Left renal cortex interstitium (tissue), 4 donors: ENCODE measurements around the gene RAPGEF3. TPM values are rescaled to one million over a fixed set of nuclear protein-coding genes. Genes with fewer than 3 reads are reported as not detected.

Experiments
- DNase-seq, 4 donors: peaks; one replicate each; pipeline ENCODE4 v3.0.0-alpha.2; 2013; ENCODE audit warnings: low read depth in 4 of 4, low spot score in 2 of 4, missing footprints in 1 of 4
- polyA plus RNA-seq, 4 donors: library from polyadenylated mRNA; unstranded; fragments of 120-200 nt; gene quantifications; one replicate each; pipeline ENCODE4 v1.2.1, GENCODE V29; 2013; ENCODE audit not compliant: insufficient read length in 4 of 4

Gene RAPGEF3
- polyA plus RNA-seq, 4 donors = 49.6 to 112 (median 76.2) TPM

GRCh38 chr12:47790676-47791350 is 32.1 kb upstream of the RAPGEF3 start:
- DNase-seq = no peak

- DNase-seq = no peak
Observed at GRCh38 chr12:47789712-47790489, 31.2 kb upstream of the RAPGEF3 start.

GRCh38 chr12:47789141-47789540 is 30.5 kb upstream of the RAPGEF3 start:
- DNase-seq = no peak

DNA sequence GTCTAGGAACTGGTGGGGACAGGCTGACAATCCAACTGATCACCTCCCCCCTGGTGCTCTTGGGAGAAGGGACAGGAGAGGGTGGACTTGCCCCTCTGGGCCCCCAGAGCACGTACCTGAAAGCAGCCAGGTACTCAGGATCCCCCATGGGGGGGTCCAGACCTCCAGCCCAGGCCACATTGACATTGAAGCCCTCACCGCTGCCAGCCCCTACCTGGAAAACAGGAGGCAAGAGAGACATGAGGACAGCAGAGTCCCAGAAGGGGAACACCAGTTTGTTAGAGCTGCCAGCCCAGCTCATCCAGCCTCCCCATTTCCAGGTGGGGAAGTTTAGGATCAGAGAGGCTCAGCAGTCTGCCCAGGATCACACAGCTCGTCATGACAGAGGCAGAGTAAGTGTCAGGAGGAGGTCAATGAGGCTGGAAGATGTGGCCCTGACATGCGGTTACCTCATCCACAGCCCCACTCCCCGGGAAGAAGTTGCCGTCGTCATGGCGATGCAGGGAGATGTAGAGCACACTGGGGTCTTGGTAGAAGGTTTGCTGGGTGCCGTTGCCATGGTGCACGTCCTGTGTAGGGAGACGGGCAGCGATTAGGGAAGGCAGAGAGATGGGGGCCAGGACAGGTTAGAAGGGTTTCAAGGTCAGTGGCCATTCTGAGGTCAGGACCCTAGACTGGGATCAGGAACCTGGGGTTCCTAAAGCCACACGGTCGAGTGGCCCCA is 29.1 kb upstream of the RAPGEF3 start:
- DNase-seq = no peak

- DNase-seq = no peak
Observed at GRCh38 chr12:47786662-47787280, 28.1 kb upstream of the RAPGEF3 start.

DNA sequence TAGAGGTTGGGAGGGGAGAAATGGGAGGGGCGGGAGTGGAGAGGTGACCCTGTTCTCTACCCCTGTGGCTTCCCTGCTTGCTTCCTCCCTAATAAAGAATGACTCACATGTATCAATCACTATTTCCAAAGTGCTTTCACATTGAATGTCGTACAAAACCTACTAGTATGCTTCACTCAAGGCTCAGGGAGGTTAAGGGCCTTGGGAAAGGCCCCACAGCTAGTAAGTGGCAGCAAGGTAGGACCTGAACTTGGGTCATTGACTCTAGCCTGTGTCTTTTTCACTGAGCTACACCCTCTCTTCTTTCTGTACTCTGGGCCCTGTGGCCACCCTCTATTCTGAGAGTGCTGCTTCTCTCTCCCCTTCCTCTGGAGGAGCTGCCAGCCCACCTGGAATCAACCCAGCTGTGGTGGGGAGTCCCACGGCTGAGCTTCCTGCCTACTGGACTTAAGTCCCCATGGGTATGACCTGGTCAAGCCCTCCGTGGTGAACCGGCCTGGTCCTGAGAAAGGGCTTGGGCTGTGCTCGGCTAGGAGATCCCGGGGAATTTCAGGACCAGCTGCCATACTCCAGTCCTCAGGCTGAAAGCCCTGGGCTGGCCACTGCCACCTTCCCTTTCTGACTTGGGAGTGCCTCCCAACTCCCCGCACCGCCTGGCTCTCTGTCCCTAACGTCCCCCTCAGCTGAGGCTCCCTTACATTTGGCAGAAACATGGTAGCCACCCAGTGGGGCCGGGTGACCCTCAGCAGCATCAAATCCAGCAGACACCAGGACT is 27.4 kb upstream of the RAPGEF3 start:
- DNase-seq = no peak

DNA sequence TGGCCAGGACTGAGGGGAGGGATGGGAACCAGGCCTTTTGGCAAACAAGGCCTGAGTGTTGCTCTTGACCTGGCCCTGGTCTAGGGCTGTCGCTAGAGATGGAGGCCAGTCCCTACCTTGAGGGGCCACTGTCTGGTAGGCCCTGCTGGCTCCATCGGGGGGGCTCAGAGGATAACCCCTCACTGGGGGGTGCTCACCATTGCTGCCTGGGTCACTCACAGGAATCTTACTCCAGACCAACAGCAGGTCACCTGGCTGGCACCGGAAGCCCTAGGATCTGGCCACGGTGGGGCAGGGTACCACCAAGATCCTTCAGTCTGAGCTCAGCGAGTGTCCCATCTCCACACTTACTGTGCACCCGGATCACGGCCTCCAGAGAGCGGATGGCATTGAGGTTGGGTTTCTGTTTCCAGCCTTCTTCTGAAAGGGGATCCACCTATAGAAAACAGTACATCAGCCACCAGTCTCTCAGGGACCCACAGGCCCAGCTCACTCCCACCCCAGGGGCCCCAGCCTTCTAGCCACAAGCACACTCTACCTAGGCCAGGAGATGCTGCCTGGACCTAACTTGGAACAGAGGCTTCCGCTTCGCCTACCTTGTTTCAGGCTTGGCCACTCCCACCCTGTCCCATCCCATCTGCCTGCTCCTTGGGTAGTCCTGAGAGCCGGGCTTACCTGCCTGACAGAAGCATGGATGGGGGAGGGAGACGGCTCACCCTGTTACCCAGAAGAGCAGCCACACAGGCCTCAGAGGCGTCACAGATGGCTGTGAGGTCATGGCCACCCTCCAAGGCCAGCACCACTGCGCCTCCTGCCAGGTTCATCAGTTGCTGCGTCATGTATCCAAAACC is 26.6 kb upstream of the RAPGEF3 start:
- no peak for DNase-seq

- DNase-seq = no peak
Observed at GRCh38 chr12:47783821-47784819, 25.4 kb upstream of the RAPGEF3 start.

DNA sequence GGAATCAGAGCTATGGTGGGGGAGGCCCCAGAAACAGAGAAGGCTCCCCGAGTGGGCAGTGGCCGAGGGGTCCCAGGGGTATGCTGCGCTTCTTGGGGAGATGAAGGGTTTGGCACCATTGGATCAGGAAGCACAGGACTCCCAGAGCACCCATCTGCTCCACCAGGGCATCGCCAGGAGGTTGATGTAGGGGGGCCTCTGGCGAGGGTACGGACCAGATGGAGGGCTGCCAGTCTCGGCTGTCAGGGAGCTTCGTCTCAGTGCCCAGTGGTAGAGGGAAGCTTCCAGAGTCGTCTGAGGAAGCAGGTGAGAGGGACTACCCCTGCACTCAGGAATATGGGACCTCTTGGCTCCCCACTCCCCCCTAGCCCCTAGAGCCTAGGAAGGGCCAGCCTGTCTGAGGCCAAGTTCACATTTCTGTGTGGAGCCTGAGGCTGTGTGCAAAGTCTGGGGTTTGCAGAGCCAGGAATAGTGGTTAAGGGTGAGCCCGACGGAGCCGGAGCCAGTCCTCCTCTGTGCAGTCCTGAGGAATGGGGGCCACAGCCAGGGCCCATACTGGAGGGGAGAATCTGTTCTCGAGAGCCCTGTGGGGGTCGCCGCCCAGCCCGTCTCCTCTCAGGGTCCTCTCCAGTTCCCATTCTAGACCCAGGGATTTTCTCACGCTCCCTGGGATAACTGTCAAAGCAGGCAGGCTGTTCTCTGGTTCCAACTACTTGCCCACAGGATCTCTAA is 24.5 kb upstream of the RAPGEF3 start:
- DNase-seq = no peak

GRCh38 chr12:47782372-47782770 is 23.7 kb upstream of the RAPGEF3 start:
- DNase-seq = no peak

- DNase-seq = no peak
Observed at GRCh38 chr12:47781479-47782371, 23.0 kb upstream of the RAPGEF3 start.

DNA sequence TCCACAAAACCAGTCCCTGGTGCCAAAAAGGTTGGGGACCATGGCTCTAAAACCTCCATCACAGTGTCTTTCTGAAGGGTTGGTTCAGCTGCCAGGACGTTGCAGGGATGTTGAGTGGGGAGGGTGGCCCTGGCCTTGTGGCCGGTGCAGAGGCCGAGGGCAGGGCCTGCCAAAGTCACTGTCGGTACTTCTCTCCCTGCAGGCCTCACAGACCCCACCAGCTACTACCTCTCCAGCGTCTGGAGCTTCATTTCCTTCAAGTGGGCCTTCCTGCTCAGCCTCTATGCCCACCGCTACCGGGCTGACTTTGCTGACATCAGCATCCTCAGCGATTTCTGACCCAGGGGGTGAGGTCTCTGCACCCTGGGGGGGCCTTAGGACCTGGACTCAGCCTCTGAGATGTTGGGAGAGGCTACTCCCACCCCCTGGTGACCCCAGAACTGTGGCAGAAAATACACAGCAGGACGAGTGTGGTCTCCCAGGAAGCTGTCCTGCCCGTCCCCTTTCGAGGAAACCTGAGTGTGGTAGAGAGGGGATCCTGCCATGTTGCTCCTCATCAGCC is 21.3 kb upstream of the RAPGEF3 start:
- DNase-seq = no peak

- peak in 3 of 4 donors; percentile 67 to 88 (median 77) for DNase-seq
Observed at GRCh38 chr12:47779301-47779942, 20.7 kb upstream of the RAPGEF3 start.

GRCh38 chr12:47778881-47779280 is 20.2 kb upstream of the RAPGEF3 start:
- no peak for DNase-seq

- DNase-seq = no peak
Observed at GRCh38 chr12:47777741-47778558, 19.3 kb upstream of the RAPGEF3 start.
